ENCODE data around the gene IFT74. TPM values are rescaled to one million over a fixed set of nuclear protein-coding genes. Genes with fewer than 3 reads are reported as not detected.
A peak's percentile ranks its signal among the peaks of the same experiment; 100 is the strongest.

The IFT74 gene
- total and polyA plus RNA-seq, 2 of the 13 experiments (the other 11 are each of a cell fraction or from before 2014, with no cell fraction given) = 4.2 to 12.3 TPM

DNA sequence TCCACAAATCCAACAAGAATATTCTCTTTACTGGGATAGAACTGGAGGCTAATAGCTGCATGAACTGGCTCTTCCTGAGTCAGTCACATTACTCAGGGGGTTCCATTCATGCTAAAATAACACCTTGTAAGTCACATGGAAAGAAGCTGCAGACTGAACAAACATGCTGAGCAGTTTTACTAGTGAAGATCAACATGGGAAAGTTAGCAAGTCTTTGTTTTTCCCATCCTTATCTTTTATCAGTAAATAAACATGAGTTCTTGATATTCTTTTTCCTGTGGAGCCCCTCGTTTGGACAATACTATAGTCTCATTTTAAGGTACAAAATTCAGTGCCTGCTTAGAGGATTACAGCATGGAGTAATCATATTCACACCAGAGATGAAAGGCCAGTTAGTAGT lies 109.1 kb downstream of the IFT74 start (continued):
- 0 out of 2 replicates have a peak, but pooled peaks have one; percentile 21 for TF ChIP-seq HDAC2 (CRISPR knock-in tag; IDR thresholded peaks at IDR 0.05)
- TF ChIP-seq STAG1 (CRISPR knock-in tag; IDR thresholded peaks at IDR 0.05) = no peak
- TF ChIP-seq TAF15 (IDR thresholded peaks at IDR 0.05; ENCODE audit: low read depth, low read length, poor library complexity, severe bottlenecking) = no peak
- TF ChIP-seq GATAD2A (CRISPR knock-in tag; IDR thresholded peaks at IDR 0.05) = peak; percentile 42; the same call in 1 of the 2 replicates
- TF ChIP-seq MTA1 (CRISPR knock-in tag; IDR thresholded peaks at IDR 0.05; ENCODE audit: borderline replicate concordance) = no peak
- no peak for TF ChIP-seq SOX6 (IDR thresholded peaks at IDR 0.05)
- peak; percentile 72; the same call in 1 of the 2 replicates for TF ChIP-seq SOX6 (CRISPR knock-in tag; IDR thresholded peaks at IDR 0.05)
- no peak for TF ChIP-seq ZNF672 (CRISPR knock-in tag; IDR thresholded peaks at IDR 0.05)
- TF ChIP-seq ZNF230 (CRISPR knock-in tag; IDR thresholded peaks at IDR 0.05) = no peak
- TF ChIP-seq HOXA3 (CRISPR knock-in tag; IDR thresholded peaks at IDR 0.05) = no peak

DNA sequence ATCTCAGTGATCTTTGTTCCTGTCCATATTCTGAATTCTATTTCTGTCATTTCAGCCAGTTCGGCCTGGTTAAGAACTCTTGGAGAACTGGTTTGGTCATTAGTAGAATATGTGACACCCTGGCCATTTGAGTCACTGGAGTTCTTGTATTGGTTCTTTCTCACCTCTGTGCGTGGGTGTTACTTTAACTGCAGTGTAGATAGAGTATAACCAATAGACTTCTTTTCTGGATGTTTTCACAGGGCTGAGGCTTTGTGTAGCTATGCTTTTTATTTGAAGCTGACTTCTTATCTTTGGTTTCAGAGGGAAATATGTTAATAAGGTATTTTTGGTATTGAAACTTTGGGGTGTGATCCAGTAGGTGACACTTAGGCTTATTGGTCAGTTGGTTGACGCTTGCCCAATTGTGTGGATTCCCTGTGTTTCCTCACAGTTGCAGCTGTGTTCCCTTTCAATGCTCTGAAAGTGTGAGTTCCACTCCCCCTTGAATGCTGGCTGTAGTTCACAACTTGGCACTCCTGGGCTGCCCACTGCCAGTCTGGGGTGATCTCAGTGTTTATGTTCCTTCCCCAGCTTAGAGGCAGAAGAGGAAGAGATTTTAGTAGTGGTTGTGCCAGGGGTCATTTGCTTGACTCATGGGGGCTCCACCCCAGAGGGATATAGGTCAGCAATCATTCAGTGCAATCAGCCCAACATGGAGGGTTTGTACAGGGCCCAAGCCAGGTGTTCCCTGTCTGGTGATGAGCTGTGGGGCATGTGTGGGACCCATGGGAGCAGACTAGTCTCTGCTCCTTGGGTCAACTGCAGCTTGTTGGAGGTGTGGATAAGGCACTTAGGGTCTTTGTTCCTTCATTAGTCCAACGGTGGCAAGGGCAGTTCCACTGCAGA lies 117.9 kb downstream of the IFT74 start:
- H3K27ac ChIP-seq (ENCODE audit: extremely low read length, insufficient read depth, low read length) = no peak overlapping the region
- H3K4me1 ChIP-seq (ENCODE audit: insufficient read depth, low read length) = no peaks in the 10 kb centered on the region
- intact Hi-C loops (cut with micrococcal nuclease; ENCODE audit: unreplicated experiment) = no loop called here
- in situ Hi-C loops (cut with HindIII; ENCODE audit: extremely low pct_ligation_motif_present, low pct_unique_long_range_greater_than_20kb) = no loop called here
- no peaks in the 10 kb centered on the region for H3K36me3 ChIP-seq (replicated peaks in 1 of 2; ENCODE audit: control insufficient read depth in 1 of 2, insufficient read depth in 2 of 2, low read length in 2 of 2)
- DNase-seq (ENCODE audit: low spot score) (no peak), FAIRE-seq (no peak), ATAC-seq (no peak)
- no peaks in the 10 kb centered on the region for H3K27me3 ChIP-seq (ENCODE audit: control insufficient read depth in 1 of 2, insufficient read depth in 2 of 2, low read length in 2 of 2)
- H3K4me2 ChIP-seq (ENCODE audit: low read depth, low read length) = no peak overlapping the region
- TF ChIP-seq HMG20A (CRISPR knock-in tag; IDR thresholded peaks at IDR 0.05; ENCODE audit: borderline replicate concordance) = no peak
- TF ChIP-seq ZNF460 (CRISPR knock-in tag; IDR thresholded peaks at IDR 0.05; ENCODE audit: borderline replicate concordance) = no peak
- TF ChIP-seq ZBTB7B (CRISPR knock-in tag; IDR thresholded peaks at IDR 0.05) = no peak
- TF ChIP-seq GFI1 (CRISPR knock-in tag; IDR thresholded peaks at IDR 0.05; ENCODE audit: borderline replicate concordance) = no peak
- no peak for TF ChIP-seq ZNF337 (CRISPR knock-in tag; IDR thresholded peaks at IDR 0.05; ENCODE audit: borderline replicate concordance, low read depth)
- no peak for TF ChIP-seq KLF12 (CRISPR knock-in tag; IDR thresholded peaks at IDR 0.05; ENCODE audit: borderline replicate concordance)
- TF ChIP-seq DPF2 (CRISPR knock-in tag; IDR thresholded peaks at IDR 0.05; ENCODE audit: borderline replicate concordance, low read depth) = no peak
- no peak for TF ChIP-seq HIVEP1 (CRISPR knock-in tag; IDR thresholded peaks at IDR 0.05)
- no peak for TF ChIP-seq CHD2 (IDR thresholded peaks at IDR 0.05; ENCODE audit: low read depth, low read length)
- no peak for TF ChIP-seq ZFP90 (CRISPR knock-in tag; IDR thresholded peaks at IDR 0.05; ENCODE audit: borderline replicate concordance)
- TF ChIP-seq SIN3B (IDR thresholded peaks at IDR 0.05; ENCODE audit: low read length) = no peak
- no peak overlapping the region for H3K4me3 ChIP-seq (replicated peaks in 1 of 3; ENCODE audit: insufficient read depth in 1 of 3, low read depth in 2 of 3, low read length in 3 of 3)
- WGBS (ENCODE audit: low lambda C conversion rate) = 60% methylated on average over 3 of the region's 4 CpGs
- H3K9me3 ChIP-seq (ENCODE audit: low read length) = no peaks in the 10 kb centered on the region
- H3K9ac ChIP-seq (ENCODE audit: insufficient read depth, low read depth, low read length) = no peak overlapping the region
- ChIA-PET CTCF (ENCODE audit: low intra/inter-chr PET ratio, low total read pairs) (no interaction called here), POLR2A (no interaction called here)
- H2AFZ ChIP-seq (ENCODE audit: low read length) = no peak overlapping the region
- no TSS peak for BruUV-seq (replicated peaks)
- H4K20me1 ChIP-seq (ENCODE audit: insufficient read depth, low read length) = no peaks in the 10 kb centered on the region
- no peaks in the 10 kb centered on the region for H3K79me2 ChIP-seq (ENCODE audit: insufficient read depth, low read length)

All from HepG2 (cell line).